Raji (cell line): ENCODE data around the gene PPT2.

Source experiments
- POLR2A ChIP-seq: IDR thresholded peaks from 2 replicates; pipeline ENCODE4 v1.6.1; 2011; ENCODE audit warnings: low read depth, low read length, control low read depth; ENCODE audit not compliant: insufficient read depth

Gene PPT2

GRCh38 chr6:32187009-32187709 is 33.2 kb downstream of the PPT2 start:
- no peak for TF ChIP-seq POLR2A

DNA sequence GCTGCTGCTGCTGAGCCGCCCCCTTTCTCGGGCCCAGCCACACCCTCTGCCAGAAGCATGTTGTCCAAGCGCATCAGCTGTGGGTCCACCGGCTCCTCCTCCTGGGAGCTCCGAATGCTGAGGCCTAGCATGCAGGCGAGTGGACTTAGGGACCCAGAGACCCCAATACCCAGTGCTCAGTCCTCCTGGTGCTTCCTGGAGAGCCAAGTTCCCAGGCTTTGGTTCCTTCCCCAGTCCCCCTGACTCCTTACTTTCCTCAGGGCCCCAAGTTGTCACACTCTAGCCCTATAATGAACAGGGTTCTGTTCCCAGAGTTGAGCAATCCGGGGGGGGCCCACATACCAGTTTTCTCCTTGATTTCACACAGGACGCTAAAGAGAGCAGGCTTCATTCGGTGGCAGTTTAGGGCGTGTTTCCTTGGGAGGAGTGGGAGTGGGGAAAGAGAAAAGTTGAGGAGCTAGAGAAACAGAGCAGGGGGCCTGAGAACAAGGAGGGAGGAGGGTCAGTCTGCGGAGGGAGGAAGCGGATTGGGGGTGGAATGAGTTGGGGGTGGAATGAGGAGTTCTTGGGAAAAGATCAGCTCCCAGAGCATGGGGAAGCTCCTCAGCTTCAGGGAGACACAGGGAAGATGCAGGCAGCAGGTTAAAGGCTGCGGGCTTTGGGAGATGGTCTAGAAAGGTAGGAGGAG is 34.6 kb downstream of the PPT2 start:
- 0 out of 2 replicates have a peak, but pooled peaks have one; percentile 8 for TF ChIP-seq POLR2A

DNA sequence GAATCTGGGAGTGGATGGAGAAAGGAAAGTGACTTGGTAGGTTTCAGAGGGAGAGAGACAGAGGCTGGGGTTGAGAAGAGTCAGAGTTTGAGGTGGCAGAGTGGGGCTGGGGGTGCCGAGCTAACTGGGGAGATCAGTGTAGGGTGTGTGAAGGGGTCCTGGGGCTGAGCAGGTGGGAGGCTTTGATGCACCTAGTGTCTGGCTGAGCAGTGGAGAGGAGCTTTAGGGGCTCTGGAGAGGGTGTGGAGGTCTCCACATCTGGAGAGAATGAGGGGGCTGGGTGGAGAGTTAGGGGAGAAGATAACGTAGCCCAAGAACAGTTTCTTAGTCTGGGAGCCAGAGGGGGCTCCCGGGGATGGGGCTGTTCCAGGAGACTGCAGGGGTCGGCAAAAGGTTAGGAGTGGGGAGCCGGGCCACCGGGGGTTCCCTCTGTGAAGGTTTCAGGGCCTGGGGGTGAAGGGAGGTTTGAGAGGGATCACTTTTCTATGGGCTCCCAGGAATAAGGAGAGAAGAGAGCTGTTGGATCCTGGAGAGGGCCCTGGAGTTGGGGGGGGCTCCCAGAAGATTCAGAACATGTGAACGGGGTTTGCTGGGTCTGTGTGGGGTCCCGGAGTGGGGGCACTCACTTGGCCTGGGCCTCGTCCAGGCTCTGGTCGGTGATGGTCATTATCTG is 35.3 kb downstream of the PPT2 start:
- TF ChIP-seq POLR2A, result no peak

DNA sequence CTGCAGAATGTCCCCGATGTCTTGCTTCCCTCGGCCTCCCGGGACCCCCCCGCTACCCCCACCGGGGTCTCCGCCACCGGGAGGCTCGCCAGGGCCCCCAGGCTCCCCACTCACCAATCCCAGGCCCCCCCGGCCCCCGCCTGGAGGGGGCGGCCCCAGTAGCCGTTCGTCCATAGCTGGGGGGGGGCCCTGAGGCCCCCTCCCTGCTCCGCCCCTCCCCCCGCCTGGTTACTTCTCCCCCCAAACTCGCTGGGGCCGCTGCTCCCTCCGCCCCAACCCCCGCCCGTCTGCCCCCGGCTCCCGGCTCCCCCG is 35.8 kb downstream of the PPT2 start:
- TF ChIP-seq POLR2A, result no peak

DNA sequence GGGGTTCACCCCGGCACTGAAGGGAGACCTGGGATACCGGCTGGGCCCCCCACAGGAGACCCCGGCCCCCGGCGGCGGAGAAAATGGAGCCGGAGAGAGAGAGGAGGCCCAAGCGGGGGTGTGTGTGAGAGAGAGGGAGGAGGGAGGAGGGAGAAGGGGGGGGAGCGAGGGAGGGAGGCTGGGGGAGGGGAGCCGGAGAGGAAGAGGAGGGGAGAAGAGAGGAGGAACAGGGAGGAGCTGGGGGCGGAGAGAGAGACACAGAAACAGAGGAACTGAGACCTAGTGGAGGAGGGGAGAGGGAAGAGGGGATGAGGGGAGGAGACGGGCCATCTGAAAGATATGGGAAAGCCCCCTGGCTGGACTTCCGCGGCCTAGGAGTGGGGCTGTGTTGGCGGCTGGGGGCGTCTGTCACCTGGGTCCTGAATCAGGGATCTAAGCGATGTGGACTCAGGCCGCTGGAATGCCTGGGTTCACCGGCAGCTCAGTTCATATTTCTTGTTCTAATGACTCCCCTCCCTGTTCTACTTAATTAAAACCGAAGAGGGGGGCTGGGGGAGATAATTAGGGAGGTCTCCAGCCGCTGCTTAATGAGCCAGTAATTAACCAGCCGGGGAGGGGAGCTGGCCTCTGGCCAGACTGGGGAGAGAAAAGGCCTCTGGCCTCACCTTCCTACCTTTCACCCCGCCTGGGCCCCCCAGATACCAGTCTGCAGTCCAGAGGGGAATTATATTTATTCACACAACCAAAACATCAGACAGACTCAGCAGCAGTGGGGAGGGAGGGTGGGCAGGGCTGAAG is 36.3 kb downstream of the PPT2 start, which contains the start of gene PBX2:
PBX2 (minus strand) TSS at position 149 of the 798 bp plus-strand sequence. CDS start 287 bp downstream, outside the sequence.
- TF ChIP-seq POLR2A, result peak; percentile 70

DNA sequence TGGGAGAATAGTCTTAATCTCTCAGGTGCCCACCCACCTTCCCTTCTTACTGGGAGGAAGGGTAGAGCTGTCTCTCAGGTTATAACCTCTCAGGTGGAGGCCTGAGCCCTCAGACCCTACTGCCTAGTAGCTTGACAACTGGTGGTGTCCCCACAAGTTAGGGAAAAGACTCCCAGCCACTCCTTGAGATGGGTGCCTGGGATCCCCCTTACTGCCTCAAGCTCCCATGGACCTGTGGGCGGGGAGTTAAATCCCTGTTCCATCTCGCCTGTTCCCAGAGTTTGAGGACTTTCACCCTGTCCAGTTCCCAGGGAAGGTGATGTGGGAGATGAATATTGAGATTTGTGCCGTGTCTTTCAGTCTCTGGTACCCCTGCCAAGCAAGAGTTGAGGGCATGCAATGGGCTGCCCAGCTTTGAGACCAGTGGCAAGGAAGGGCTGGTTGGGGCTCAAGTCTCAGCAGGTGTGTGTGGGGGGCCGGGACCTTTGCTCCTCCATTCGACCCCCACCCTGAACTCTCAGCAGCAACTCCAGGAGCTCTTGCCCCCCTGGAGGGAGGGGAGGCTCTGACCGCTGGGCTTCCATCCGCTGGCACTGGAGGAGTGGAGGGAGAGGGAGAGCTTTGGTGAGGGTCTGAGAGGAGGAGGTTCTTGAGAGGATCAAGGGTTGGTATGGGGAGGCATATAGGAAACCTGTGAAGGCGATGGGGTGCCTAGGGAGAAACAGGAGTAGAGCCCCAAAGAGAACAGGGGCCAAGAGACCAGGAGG is 37.2 kb downstream of the PPT2 start:
- TF ChIP-seq POLR2A, result no peak

GRCh38 chr6:32191696-32192607 is 38.0 kb downstream of the PPT2 start:
- TF ChIP-seq POLR2A, result no peak

DNA sequence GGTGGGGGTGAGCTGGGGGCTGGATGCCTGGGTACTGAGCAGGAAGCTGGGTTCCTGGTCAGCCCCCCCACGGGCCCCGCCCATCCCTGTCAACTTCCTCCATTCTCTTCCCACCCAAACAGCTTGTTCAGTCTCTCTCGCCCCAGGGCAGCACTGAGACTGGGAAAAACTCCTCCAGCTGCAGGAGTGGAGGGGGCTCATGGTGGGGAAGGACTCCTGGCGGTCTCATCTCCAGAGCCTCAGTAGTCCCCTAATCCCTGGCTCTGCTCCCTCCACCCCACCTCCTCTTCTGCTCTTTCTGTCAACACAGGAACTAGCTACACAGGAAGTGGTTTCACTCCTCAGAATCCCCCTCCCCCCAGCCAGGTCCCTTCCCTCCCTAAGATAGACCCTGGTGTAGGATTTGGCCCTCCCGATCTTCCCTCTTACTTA is 38.7 kb downstream of the PPT2 start, which contains the start of gene GPSM3:
GPSM3 (minus strand) TSS at position 36 of the 432 bp plus-strand sequence. CDS start 130 bp downstream, outside the sequence.
- TF ChIP-seq POLR2A, result peak; percentile 78

- no peak for TF ChIP-seq POLR2A
Observed at GRCh38 chr6:32194388-32194787, 40.4 kb downstream of the PPT2 start.

GRCh38 chr6:32194825-32195651 is 41.1 kb downstream of the PPT2 start:
- no peak for TF ChIP-seq POLR2A

GRCh38 chr6:32195652-32195901 is 41.6 kb downstream of the PPT2 start:
- no peak for TF ChIP-seq POLR2A

GRCh38 chr6:32195902-32196681 is 42.2 kb downstream of the PPT2 start:
- peak; percentile 85 for TF ChIP-seq POLR2A
